Measurements from ENCODE around the gene RETSAT.

Gene RETSAT

DNA sequence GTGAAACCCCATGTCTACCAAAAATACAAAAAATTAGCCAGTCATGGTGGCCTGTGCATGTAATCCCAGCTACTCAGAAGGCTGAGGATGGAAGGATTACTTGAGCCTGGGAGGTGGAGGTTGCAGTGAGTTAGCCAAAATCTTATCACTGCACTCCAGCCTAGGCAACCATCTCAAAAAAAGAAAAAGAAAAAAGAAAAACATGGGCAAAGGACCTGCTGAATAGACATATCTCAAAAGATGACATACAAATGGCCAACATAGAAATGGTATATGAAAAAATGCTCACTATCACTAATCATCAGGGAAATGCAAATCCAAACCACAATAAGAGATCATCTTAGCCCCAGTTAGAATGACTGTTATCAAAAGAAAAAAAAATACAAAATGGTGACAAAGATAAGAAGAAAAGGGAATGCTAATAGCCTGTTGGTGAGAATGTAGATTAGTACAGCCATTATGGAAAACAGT is 25.1 kb downstream of the RETSAT start:
- H3K4me3 ChIP-seq (ENCODE audit: low read length), result peak overlapping the region; percentile 83
- H4K20me1 ChIP-seq (ENCODE audit: control insufficient read depth, insufficient read depth, low read depth, low read length), result peaks cover 20% of the 10 kb centered on the region
- H3K79me2 ChIP-seq (ENCODE audit: control insufficient read depth, low read length), result peaks cover 46% of the 10 kb centered on the region
- peaks cover 34% of the 10 kb centered on the region for H3K4me1 ChIP-seq (ENCODE audit: control insufficient read depth, low read length)
- H3K36me3 ChIP-seq (ENCODE audit: control insufficient read depth, low read length), result peaks cover 39% of the 10 kb centered on the region
- TF ChIP-seq EZH2phosphoT487 (IDR thresholded peaks at IDR 0.05; ENCODE audit: borderline replicate concordance, low read length), result no peak
- TF ChIP-seq, protein P1, sequence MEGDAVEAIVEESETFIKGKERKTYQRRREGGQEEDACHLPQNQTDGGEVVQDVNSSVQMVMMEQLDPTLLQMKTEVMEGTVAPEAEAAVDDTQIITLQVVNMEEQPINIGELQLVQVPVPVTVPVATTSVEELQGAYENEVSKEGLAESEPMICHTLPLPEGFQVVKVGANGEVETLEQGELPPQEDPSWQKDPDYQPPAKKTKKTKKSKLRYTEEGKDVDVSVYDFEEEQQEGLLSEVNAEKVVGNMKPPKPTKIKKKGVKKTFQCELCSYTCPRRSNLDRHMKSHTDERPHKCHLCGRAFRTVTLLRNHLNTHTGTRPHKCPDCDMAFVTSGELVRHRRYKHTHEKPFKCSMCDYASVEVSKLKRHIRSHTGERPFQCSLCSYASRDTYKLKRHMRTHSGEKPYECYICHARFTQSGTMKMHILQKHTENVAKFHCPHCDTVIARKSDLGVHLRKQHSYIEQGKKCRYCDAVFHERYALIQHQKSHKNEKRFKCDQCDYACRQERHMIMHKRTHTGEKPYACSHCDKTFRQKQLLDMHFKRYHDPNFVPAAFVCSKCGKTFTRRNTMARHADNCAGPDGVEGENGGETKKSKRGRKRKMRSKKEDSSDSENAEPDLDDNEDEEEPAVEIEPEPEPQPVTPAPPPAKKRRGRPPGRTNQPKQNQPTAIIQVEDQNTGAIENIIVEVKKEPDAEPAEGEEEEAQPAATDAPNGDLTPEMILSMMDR (IDR thresholded peaks at IDR 0.05; ENCODE audit: low read depth, low read length, poor library complexity, severe bottlenecking), result no peak
- no peaks in the 10 kb centered on the region for H3F3A ChIP-seq (ENCODE audit: control insufficient read depth, insufficient read depth)
- peak overlapping the region; percentile 92 for H3K4me2 ChIP-seq (ENCODE audit: low read length)
- no peaks in the 10 kb centered on the region for H3K27me3 ChIP-seq (ENCODE audit: control insufficient read depth, low read length)
- no peak overlapping the region for H3K27ac ChIP-seq (ENCODE audit: low read depth, low read length)
- H3K9me2 ChIP-seq (replicated peaks; ENCODE audit: control insufficient read depth, low read length), result no peaks in the 10 kb centered on the region
- H3K9me3 ChIP-seq (ENCODE audit: control insufficient read depth, insufficient read depth, low read length), result no peaks in the 10 kb centered on the region

DNA sequence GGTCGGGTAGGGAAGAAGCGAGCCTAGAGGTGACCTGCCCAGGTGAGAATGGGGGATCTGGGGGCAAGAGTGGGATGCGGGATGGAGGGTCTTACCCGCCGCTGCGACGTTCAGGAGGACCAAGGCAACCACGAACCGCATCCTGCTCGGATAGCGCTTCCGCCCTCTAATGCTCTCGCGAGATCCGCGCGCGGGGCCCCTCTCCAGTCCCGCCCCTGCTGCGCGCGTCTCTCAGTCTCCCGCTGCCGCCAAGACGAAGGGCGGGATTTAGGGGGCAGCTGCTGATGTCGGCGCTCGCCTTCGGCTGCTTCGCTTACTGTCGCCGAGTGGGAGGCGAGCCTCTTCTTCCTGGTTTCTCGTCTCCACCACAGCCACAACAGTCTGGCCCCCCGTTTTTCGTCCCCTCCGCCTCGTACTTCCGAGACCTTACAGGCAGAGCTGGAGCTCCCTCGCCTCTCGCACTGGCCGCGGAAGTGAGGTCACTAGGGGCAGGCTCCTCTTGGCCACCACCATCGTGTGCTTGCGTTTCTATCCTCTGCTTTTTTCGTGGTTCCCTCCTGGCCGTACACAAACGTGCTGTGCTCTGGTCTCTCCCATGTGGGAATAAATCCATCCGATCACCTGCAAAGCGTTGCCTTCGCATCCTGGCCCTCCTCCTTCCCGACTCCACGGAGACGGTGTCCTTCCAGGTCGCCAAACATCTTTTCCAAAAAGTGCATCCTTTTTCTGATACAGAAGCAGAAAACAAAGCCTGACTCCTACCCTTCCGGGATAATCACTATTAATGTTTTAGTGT is 26.3 kb downstream of the RETSAT start, which contains the start of gene TGOLN2:
TSS of gene TGOLN2 (minus strand) at position 168 of the 796 bp plus-strand sequence. CDS start at position 141, 27 bp downstream.
- Histone ChIP-seq H3F3A (ENCODE audit: control insufficient read depth, insufficient read depth) (no peaks in the 10 kb centered on the region), H3K4me2 (ENCODE audit: low read length) (peak within 1 kb of the TSS; percentile 92), H3K36me3 (ENCODE audit: control insufficient read depth, low read length) (peaks cover 51% of the 10 kb centered on the region), H3K27me3 (ENCODE audit: control insufficient read depth, low read length) (no peaks in the 10 kb centered on the region), H4K20me1 (ENCODE audit: control insufficient read depth, insufficient read depth, low read depth, low read length) (peaks cover 25% of the 10 kb centered on the region), H3K79me2 (ENCODE audit: control insufficient read depth, low read length) (peaks cover 58% of the 10 kb centered on the region), H3K4me1 (ENCODE audit: control insufficient read depth, low read length) (peaks cover 39% of the 10 kb centered on the region), H3K9me2 (replicated peaks; ENCODE audit: control insufficient read depth, low read length) (no peaks in the 10 kb centered on the region), H3K9me3 (ENCODE audit: control insufficient read depth, insufficient read depth, low read length) (no peaks in the 10 kb centered on the region), H3K4me3 (ENCODE audit: low read length) (peak within 1 kb of the TSS; percentile 83), H3K27ac (ENCODE audit: low read depth, low read length) (peak within 1 kb of the TSS; percentile 83)
- TF ChIP-seq, protein P1 (IDR thresholded peaks at IDR 0.05; ENCODE audit: low read depth, low read length, poor library complexity, severe bottlenecking), result no peak
- no peak for TF ChIP-seq EZH2phosphoT487 (IDR thresholded peaks at IDR 0.05; ENCODE audit: borderline replicate concordance, low read length)

DNA sequence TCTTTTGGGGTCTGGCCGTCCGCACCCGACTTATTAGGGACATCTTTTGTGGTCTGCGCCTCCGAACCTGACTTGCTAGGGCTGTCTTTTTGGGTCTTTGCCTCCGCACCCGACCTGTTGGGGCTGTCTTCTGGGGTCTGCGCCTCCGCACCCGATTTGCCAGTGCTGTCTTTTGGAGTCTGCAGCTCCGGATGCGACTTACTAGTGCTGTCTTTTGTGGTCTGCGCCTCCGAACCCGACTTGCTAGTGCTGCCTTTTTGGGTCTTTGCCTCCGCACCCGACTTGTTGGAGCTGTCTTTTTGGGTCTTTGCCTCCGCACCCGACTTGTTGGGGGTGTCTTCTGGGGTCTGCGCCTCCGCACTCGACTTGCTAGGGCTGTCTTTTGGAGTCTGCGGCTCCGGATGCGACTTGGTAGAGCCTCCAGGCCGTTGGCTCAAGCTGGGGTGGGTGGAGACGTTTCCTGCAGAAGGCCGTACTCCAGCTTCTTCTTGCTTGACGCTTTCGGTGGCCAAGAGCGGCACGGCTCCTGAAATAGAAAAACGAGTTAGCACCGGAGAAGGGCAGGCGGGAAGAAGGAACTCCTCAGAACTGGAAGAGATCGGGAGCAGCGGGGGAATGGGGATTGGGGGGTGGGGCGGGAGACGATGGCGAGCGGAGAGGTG is 27.0 kb downstream of the RETSAT start:
- Histone ChIP-seq H3K36me3 (ENCODE audit: control insufficient read depth, low read length) (peaks cover 58% of the 10 kb centered on the region), H4K20me1 (ENCODE audit: control insufficient read depth, insufficient read depth, low read depth, low read length) (peaks cover 30% of the 10 kb centered on the region)

More for the DNA sequence above, 27.0 kb downstream of the RETSAT start:
- Histone ChIP-seq H3K4me3 (ENCODE audit: low read length) (peak overlapping the region; percentile 83), H3K4me2 (ENCODE audit: low read length) (peak overlapping the region; percentile 92), H3F3A (ENCODE audit: control insufficient read depth, insufficient read depth) (no peaks in the 10 kb centered on the region), H3K27ac (ENCODE audit: low read depth, low read length) (peak overlapping the region; percentile 83), H3K9me2 (replicated peaks; ENCODE audit: control insufficient read depth, low read length) (no peaks in the 10 kb centered on the region), H3K79me2 (ENCODE audit: control insufficient read depth, low read length) (peaks cover 65% of the 10 kb centered on the region), H3K27me3 (ENCODE audit: control insufficient read depth, low read length) (no peaks in the 10 kb centered on the region), H3K9me3 (ENCODE audit: control insufficient read depth, insufficient read depth, low read length) (no peaks in the 10 kb centered on the region), H3K4me1 (ENCODE audit: control insufficient read depth, low read length) (peaks cover 42% of the 10 kb centered on the region)
- no peak for TF ChIP-seq EZH2phosphoT487 (IDR thresholded peaks at IDR 0.05; ENCODE audit: borderline replicate concordance, low read length)
- TF ChIP-seq, protein P1 (IDR thresholded peaks at IDR 0.05; ENCODE audit: low read depth, low read length, poor library complexity, severe bottlenecking), result no peak
